Loucy (cell line): ENCODE results near the gene TLX3.

Source experiments
- CTCF ChIP-seq: fragments of 200-600 bp; sonication (generic); conservative IDR thresholded peaks from 2 replicates; pipeline ENCODE4 v1.5.1; 2014; ENCODE audit warnings: mild to moderate bottlenecking, antibody characterized with exemption, low read length
- EZH2phosphoT487 ChIP-seq: fragments of 200-600 bp; IDR thresholded peaks from 2 replicates; pipeline ENCODE4 v1.6.1; 2018; ENCODE audit warnings: antibody characterized with exemption, mild to moderate bottlenecking, moderate library complexity, borderline replicate concordance

- TF ChIP-seq CTCF (no peak), EZH2phosphoT487 (no peak)
Measured at GRCh38 chr5:171261904-171262303, 47.1 kb upstream of the TLX3 start.
